ENCODE data around the gene TMPRSS11F. TPM values are rescaled to one million over a fixed set of nuclear protein-coding genes. Genes with fewer than 3 reads are reported as not detected.

The TMPRSS11F gene
- total RNA-seq, 1 donor from 2014 or later, result not detected

- no peaks in the 10 kb centered on the region for H3K4me1 Mint-ChIP-seq (ENCODE audit: low read depth)
- H3K4me3 Mint-ChIP-seq (ENCODE audit: unreplicated experiment), result no peak overlapping the region
- no peaks in the 10 kb centered on the region for H3K27me3 Mint-ChIP-seq (ENCODE audit: low read depth)
- TF ChIP-seq, protein P1, sequence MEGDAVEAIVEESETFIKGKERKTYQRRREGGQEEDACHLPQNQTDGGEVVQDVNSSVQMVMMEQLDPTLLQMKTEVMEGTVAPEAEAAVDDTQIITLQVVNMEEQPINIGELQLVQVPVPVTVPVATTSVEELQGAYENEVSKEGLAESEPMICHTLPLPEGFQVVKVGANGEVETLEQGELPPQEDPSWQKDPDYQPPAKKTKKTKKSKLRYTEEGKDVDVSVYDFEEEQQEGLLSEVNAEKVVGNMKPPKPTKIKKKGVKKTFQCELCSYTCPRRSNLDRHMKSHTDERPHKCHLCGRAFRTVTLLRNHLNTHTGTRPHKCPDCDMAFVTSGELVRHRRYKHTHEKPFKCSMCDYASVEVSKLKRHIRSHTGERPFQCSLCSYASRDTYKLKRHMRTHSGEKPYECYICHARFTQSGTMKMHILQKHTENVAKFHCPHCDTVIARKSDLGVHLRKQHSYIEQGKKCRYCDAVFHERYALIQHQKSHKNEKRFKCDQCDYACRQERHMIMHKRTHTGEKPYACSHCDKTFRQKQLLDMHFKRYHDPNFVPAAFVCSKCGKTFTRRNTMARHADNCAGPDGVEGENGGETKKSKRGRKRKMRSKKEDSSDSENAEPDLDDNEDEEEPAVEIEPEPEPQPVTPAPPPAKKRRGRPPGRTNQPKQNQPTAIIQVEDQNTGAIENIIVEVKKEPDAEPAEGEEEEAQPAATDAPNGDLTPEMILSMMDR (IDR thresholded peaks at IDR 0.05), result no peak
- no peaks in the 10 kb centered on the region for H3K36me3 Mint-ChIP-seq (ENCODE audit: low read depth)
- DNase-seq (ENCODE audit: low spot score), result no peak
- H3K9me3 Mint-ChIP-seq (ENCODE audit: low read depth), result peaks cover 3% of the 10 kb centered on the region
- no peak overlapping the region for H3K27ac Mint-ChIP-seq (ENCODE audit: unreplicated experiment)
These were observed 5.4 kb downstream of the TMPRSS11F start for GRCh38 chr4:68124262-68124661.

DNA sequence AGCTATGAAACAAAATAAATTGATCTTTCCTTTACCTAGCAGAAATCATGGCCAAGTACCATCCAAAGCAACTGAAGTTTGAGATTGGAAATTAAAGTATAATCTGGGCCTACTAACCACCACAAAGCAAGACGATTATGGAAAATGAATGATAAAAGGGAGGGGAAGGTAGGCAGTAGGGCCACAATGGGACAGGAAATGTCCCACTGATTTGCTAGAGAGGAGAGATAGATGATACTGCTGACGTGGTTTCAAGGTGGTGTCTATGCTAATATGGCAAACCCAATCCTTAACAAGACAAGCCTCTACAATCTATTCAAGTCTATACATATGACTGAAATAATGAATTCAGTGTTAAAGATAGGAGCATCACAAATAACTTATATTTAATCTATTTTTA is 6.1 kb downstream of the TMPRSS11F start:
- TF ChIP-seq, protein P1 (IDR thresholded peaks at IDR 0.05), result no peak

GRCh38 chr4:68119921-68120320 is 9.7 kb downstream of the TMPRSS11F start:
- Mint-ChIP-seq H3K9me3 (ENCODE audit: low read depth) (peaks cover 13% of the 10 kb centered on the region), H3K36me3 (ENCODE audit: low read depth) (no peaks in the 10 kb centered on the region), H3K4me3 (ENCODE audit: unreplicated experiment) (no peak overlapping the region), H3K27me3 (ENCODE audit: low read depth) (no peaks in the 10 kb centered on the region), H3K27ac (ENCODE audit: unreplicated experiment) (no peak overlapping the region), H3K4me1 (ENCODE audit: low read depth) (no peaks in the 10 kb centered on the region)
- TF ChIP-seq, protein P1 (IDR thresholded peaks at IDR 0.05), result no peak
- DNase-seq (ENCODE audit: low spot score), result no peak

More for the DNA sequence above, 6.1 kb downstream of the TMPRSS11F start:
- no peak overlapping the region for H3K4me3 Mint-ChIP-seq (ENCODE audit: unreplicated experiment)
- peaks cover 4% of the 10 kb centered on the region for H3K9me3 Mint-ChIP-seq (ENCODE audit: low read depth)
- H3K27me3 Mint-ChIP-seq (ENCODE audit: low read depth), result no peaks in the 10 kb centered on the region
- DNase-seq (ENCODE audit: low spot score), result no peak
- no peaks in the 10 kb centered on the region for H3K36me3 Mint-ChIP-seq (ENCODE audit: low read depth)
- H3K27ac Mint-ChIP-seq (ENCODE audit: unreplicated experiment), result no peak overlapping the region
- H3K4me1 Mint-ChIP-seq (ENCODE audit: low read depth), result no peaks in the 10 kb centered on the region

- TF ChIP-seq, protein P1 (IDR thresholded peaks at IDR 0.05), result no peak
- H3K4me1 Mint-ChIP-seq (ENCODE audit: low read depth), result no peaks in the 10 kb centered on the region
These were observed 19.2 kb downstream of the TMPRSS11F start for GRCh38 chr4:68110441-68110840.

DNA sequence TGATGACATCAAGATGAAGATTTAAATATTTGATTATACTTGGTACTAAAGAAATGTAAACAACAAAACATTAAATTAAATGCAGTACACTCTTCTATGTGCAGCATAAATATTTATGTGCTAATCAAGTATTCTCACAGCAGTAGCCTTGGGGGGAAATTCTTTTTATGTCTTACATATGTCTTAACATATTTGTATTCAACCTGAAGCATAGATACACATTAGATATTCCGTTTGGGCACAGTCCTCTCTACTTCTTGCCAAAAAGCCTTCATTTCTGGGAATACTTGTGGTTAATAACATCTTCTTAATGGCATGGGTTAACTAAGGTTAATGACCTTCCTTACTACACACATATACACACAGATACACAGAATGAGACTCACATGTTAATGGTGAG is 19.8 kb downstream of the TMPRSS11F start:
- Mint-ChIP-seq H3K27ac (ENCODE audit: unreplicated experiment) (no peak overlapping the region), H3K4me1 (ENCODE audit: low read depth) (no peaks in the 10 kb centered on the region), H3K36me3 (ENCODE audit: low read depth) (no peaks in the 10 kb centered on the region), H3K27me3 (ENCODE audit: low read depth) (peaks cover 10% of the 10 kb centered on the region), H3K9me3 (ENCODE audit: low read depth) (no peaks in the 10 kb centered on the region), H3K4me3 (ENCODE audit: unreplicated experiment) (no peak overlapping the region)
- TF ChIP-seq, protein P1 (IDR thresholded peaks at IDR 0.05), result no peak
- no peak for DNase-seq (ENCODE audit: low spot score)

More at GRCh38 chr4:68110441-68110840, 19.2 kb downstream of the TMPRSS11F start:
- Mint-ChIP-seq H3K4me3 (ENCODE audit: unreplicated experiment) (no peak overlapping the region), H3K9me3 (ENCODE audit: low read depth) (no peaks in the 10 kb centered on the region), H3K36me3 (ENCODE audit: low read depth) (no peaks in the 10 kb centered on the region), H3K27ac (ENCODE audit: unreplicated experiment) (no peak overlapping the region), H3K27me3 (ENCODE audit: low read depth) (peaks cover 10% of the 10 kb centered on the region)
- no peak for DNase-seq (ENCODE audit: low spot score)
